ENCODE data around the gene SCD5. TPM values are rescaled to one million over a fixed set of nuclear protein-coding genes. Genes with fewer than 3 reads are reported as not detected.

Gene SCD5
- total and polyA plus RNA-seq, 2 donors (not counting 3 experiments of a cell fraction or from before 2014, with no cell fraction given), result 38.4 to 38.5 TPM

- DNase-seq (ENCODE audit: low read depth, low spot score) (no peak), FAIRE-seq (no peak)
- H2AFZ ChIP-seq (ENCODE audit: low read depth, low read length), result no peak overlapping the region
- no peak overlapping the region for H3K27ac ChIP-seq (ENCODE audit: insufficient read depth, low read depth, low read length)
- peaks cover 0 to 2% of the 10 kb centered on the region in 2 experiments for H3K36me3 ChIP-seq (ENCODE audit: control insufficient read depth in 2 of 2, extremely low read depth in 1 of 2, insufficient read depth in 2 of 2, low read length in 2 of 2)
- intact Hi-C loops (cut with micrococcal nuclease) (no loop called here), dilution Hi-C loops (cut with MboI; ENCODE audit: extremely low pct_ligation_motif_present, low sequenced_read_pairs) (no loop called here)
- no peaks in the 10 kb centered on the region for H4K20me1 ChIP-seq (replicated peaks; ENCODE audit: control insufficient read depth, extremely low read depth, insufficient read depth, low read length)
- POLR2A ChIA-PET, result no interaction called here
- H3K4me1 ChIP-seq (ENCODE audit: control insufficient read depth, extremely low read depth, insufficient read depth, low read length), result peaks cover 13% of the 10 kb centered on the region
- peaks cover 14% of the 10 kb centered on the region for H3K79me2 ChIP-seq (ENCODE audit: control insufficient read depth, insufficient read depth, low read length)
- TF ChIP-seq POLR2AphosphoS5 (IDR thresholded peaks at IDR 0.05; ENCODE audit: insufficient read depth, low read depth, low read length), result no peak
- no peak for TF ChIP-seq JUN (IDR thresholded peaks at IDR 0.05; ENCODE audit: borderline replicate concordance, insufficient read depth, insufficient read length, low read depth)
- no peak for TF ChIP-seq GATA2 (IDR thresholded peaks at IDR 0.05; ENCODE audit: insufficient read depth, insufficient read length, low read depth, low read length)
- TF ChIP-seq, protein P1, sequence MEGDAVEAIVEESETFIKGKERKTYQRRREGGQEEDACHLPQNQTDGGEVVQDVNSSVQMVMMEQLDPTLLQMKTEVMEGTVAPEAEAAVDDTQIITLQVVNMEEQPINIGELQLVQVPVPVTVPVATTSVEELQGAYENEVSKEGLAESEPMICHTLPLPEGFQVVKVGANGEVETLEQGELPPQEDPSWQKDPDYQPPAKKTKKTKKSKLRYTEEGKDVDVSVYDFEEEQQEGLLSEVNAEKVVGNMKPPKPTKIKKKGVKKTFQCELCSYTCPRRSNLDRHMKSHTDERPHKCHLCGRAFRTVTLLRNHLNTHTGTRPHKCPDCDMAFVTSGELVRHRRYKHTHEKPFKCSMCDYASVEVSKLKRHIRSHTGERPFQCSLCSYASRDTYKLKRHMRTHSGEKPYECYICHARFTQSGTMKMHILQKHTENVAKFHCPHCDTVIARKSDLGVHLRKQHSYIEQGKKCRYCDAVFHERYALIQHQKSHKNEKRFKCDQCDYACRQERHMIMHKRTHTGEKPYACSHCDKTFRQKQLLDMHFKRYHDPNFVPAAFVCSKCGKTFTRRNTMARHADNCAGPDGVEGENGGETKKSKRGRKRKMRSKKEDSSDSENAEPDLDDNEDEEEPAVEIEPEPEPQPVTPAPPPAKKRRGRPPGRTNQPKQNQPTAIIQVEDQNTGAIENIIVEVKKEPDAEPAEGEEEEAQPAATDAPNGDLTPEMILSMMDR (IDR thresholded peaks at IDR 0.05; ENCODE audit: extremely low read depth in 1 of 2, insufficient read depth in 1 of 2, low read depth in 1 of 2, low read length in 2 of 2), result no peak
- no peak for TF ChIP-seq MYC (IDR thresholded peaks at IDR 0.05; ENCODE audit: low read depth, low read length)
- TF ChIP-seq EZH2 (IDR thresholded peaks at IDR 0.05; ENCODE audit: borderline replicate concordance, low read depth, low read length, severe bottlenecking), result no peak
- no peak for TF ChIP-seq POLR2A (IDR thresholded peaks at IDR 0.05; ENCODE audit: low read depth, low read length)
- TF ChIP-seq, protein P2, sequence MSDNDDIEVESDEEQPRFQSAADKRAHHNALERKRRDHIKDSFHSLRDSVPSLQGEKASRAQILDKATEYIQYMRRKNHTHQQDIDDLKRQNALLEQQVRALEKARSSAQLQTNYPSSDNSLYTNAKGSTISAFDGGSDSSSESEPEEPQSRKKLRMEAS (IDR thresholded peaks at IDR 0.05; ENCODE audit: insufficient read depth, insufficient read length), result no peak
- no peak for TF ChIP-seq FOS (IDR thresholded peaks at IDR 0.05; ENCODE audit: borderline replicate concordance, insufficient read depth, low read length)
- H3K4me2 ChIP-seq (ENCODE audit: insufficient read depth, low read length), result no peak overlapping the region
- H3K9me1 ChIP-seq (replicated peaks; ENCODE audit: control insufficient read depth, extremely low read depth, insufficient read depth, low read length), result no peaks in the 10 kb centered on the region
- no peaks in the 10 kb centered on the region for H3K9me3 ChIP-seq (replicated peaks; ENCODE audit: control insufficient read depth, insufficient read depth, low read length)
- no TSS peak for BruUV-seq (replicated peaks)
- no peak overlapping the region for H3K9ac ChIP-seq (replicated peaks; ENCODE audit: extremely low read depth, insufficient read depth, low read length)
- CTCF ChIA-PET, result interaction anchor here (2.3 to 2.6 kb wide), 2 partner anchors 8 to 38 kb away, joined by 10 to 14 read pairs; no protein-coding TSS in a partner anchor
- H3K4me3 ChIP-seq (replicated peaks in 1 of 3; ENCODE audit: insufficient read depth in 1 of 3, low read depth in 1 of 3, low read length in 3 of 3), result no peak overlapping the region
- no peaks in the 10 kb centered on the region for H3K27me3 ChIP-seq (ENCODE audit: control insufficient read depth in 2 of 2, insufficient read depth in 2 of 2, low read length in 2 of 2)
Measured at GRCh38 chr4:82776925-82777542, 21.6 kb downstream of the SCD5 start.

Measured in endothelial cell of umbilical vein (primary cell).